Endothelial cell of coronary artery (primary cell): Measurements from ENCODE around the gene CXorf58. TPM values are rescaled to one million over a fixed set of nuclear protein-coding genes. Genes with fewer than 3 reads are reported as not detected.

Experiments used
- total RNA-seq: library from RNA; depleted of rRNA; stranded (reverse); fragments of >200 nt; gene quantifications from 2 replicates; pipeline ENCODE4 v1.2.3, GENCODE V29; 2014

CXorf58 gene, protein sequence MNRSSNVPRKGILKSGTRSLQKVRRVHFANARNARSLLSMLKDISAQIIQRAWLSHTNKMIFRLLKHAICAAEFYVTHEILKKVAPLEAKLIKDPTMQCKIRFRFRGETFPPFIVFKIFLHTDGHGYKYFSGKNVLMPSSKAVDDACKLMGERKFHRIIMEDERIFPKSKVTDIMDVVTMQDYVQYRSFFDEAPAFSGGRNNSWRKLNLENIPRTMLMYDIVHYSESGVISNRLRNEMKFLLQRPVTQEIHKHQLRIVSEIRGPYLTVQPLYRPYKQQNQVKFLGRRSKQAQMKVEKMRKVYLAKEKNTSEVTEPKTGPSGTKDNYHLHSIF
- total RNA-seq = under 0.01 TPM in 1 of 2 replicates, not detected in the other

DNA sequence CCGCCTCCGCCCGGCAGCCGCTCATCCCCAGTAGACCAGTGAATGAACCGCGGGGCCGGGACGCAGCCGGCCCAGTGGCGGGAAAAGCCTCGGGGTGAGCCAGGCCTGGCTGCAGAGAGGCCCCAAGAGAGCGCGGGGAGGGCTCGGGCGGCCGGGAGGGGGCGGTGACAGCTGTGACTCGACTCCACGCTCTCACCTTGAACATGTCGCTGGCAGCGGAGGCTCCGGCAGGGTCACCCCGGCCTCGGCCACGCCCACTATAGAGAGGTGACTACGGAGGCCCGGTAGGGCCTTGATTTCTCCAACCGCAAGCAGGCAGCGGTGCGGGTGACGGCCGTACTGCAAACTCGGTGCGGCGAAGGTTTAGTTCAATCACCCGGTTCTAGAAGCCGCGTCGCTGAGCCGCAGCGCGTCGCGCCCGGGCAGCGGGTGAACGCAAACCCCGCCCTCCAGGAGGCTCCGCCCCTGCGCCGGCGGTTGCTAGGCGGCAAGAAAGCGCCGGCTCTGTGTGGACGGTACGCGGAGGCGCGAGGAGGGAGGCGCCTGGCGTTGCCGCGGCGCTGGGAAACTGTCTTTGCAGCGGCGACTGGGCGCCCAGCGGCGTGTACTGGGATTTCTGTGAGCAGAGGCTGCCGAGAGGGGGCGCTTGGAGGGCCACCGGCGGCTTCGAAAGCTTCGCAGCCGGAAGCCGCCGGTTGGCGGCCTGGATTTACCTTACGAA lies at the start of gene CXorf58, which contains the start of gene APOO:
CXorf58 (plus strand) TSS at position 509 of the 721 bp plus-strand sequence. CDS start 2,297 bp downstream, outside the sequence.
APOO (minus strand) TSS at position 441 of the 721 bp plus-strand sequence; CDS start at position 205, 236 bp downstream.

Other genes with a start within 250 kb of the CXorf58 start
- gene PRDX4, start 240.5 kb upstream of the CXorf58 start, total RNA-seq = 183 and 214 TPM in 2 replicates
- 54.3 and 69.3 TPM in 2 replicates for gene ACOT9, start 164.7 kb upstream of the CXorf58 start, total RNA-seq
- gene SAT1, start 124.8 kb upstream of the CXorf58 start, total RNA-seq = 249 and 267 TPM in 2 replicates
- 7.7 and 8.5 TPM in 2 replicates for gene APOO, start 68 bp upstream of the CXorf58 start, total RNA-seq
- 3.4 and 4.6 TPM in 2 replicates for gene KLHL15, start 119.2 kb downstream of the CXorf58 start, total RNA-seq
- 238 and 316 TPM in 2 replicates for gene EIF2S3, start 146.9 kb downstream of the CXorf58 start, total RNA-seq
- 29.1 and 54.3 TPM in 2 replicates for gene ZFX, start 241.7 kb downstream of the CXorf58 start, total RNA-seq